NCI-H1092 (cell line): ENCODE measurements around the gene BEST4.
"Not testable (repeated sequence)": the region's sequence is repeated elsewhere in the genome, so short reads cannot be mapped to it uniquely, and the experiment has no call there.

ENCODE experiments used
- DNase-seq: peaks from one replicate; lab custom pipeline; 2025; lab: John Stamatoyannopoulos, UW

The BEST4 gene

DNA sequence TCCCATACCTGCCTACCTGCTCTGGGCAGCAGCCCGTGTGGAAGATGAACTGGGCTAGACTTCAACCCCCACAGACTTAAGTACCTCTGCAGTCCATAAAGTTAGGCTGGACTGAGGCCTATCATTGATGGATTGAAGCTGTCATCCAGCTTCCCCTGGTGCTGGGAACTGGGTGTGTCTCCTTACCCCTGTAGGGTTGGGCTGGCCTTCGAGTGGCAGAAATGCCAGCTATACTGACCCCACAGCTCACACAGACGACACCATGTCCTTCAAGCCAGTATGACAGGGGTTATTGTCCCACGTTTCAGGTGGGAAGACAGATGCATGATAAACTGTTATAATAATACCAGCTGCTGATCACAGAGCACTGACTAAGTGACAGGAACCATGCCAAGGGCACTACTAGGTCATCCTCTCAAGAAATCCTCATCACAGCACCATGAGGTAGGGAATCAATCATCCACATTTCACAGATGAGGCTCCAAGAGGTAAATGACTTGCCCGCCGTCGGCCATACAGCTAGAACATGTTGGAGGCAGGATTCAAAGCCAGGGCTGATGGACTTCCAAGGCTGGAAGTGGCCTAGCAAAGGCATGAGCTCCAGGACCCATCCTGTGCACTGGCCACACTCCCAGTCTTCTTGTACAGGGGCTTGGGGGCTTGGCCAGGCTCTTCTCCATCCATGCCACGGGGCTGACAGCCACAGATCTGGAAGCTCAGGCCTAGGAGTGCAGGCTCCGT is at the start of gene BEST4:
BEST4 (minus strand) TSS at position 51 of the 741 bp plus-strand sequence. CDS start 465 bp downstream, outside the sequence.
- no peak for DNase-seq

DNA sequence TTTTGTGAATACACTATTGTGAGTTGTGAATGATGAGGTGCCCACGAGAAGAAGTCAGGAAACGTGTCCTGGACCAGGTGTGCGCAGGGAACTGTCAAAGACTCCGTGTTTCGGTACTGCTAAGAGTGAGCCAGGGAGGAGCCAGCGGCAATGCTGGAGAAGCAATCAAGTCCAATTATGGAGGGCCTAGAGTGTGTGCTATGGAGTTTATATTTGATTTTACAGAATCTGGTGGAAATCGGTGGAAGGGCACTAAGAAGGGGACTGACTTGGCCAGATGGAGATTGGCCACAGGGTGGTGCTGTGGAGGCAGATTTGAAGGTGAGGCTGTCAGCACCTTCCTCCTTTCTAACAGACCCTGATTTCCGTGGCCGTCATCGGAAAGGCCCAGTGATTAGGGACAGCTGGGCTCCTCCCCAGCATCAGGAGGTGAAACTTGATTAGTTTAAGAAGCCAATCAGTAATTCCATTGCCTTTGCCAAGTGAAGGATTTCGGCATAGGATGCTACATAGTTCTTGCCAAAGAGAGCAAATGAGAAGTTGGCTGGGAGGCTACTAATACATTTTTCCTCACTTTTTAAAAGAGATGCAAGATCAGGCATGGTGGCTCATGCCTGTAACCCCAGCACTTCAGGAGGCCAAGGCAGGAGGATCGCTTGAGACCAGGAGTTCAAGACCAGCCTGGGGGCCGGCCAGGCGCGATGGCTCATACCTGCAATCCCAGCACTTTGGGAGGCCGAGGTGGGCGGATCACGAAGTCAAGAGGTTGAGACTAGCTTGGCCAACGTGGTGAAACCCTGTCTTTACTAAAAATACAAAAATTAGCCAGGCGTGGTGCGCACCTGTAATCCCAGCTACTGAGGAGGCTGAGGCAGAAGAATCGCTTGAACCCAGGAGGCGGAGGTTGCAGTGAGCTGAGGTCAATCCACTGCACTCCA is 48.0 kb upstream of the BEST4 start:
- DNase-seq = peak; percentile 77

DNA sequence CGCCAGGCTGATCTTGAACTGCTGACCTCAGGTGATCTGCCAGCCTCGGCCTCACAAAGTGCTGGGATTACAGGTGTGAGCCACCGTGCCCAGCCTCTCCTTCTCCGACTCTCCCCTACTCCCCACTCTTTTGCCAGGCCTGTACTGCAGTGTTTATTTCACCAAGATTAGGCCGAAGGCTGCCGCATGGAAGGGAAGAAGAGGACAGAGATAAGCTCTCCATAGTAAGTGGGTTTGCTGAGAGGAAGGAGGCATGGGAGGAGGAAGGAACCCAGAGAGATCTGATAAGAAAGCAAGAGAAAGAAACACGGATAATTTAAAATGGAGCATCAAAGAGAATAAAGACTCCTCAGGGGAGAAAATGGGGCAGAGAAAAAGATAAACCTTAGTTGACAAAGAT is 46.4 kb upstream of the BEST4 start:
- DNase-seq = no peak

DNA sequence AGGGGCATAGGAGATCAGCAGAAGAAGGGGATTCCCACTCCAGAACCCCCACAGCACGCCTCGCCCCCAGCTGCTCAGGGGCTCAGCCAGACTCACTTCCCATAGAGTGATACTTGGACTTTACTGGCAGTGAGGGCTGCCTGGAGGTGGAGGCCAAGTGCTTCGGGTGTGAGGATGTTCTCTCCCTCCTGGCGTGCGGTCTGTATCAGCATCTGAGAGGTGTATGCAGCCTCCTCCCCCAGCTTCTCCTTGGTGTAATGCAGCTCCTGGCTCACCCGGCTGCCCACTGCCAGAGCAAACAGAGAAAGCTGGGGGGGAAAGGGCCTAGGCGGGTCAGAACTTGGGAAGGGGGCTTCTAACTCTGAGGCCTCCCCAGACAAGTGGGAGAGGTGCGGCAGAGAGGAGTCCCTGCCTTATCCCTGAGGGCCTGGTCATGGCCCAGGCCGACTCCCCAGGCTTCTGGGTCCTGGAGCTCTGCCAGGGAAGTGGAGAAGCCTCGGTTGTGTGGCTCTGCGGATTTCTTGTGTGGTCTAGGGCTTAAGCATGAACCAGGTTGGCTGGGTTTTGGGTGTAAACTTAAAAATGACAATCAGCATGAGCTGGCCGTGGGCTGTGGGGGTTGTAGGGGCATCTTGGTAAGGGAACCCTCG is 44.2 kb upstream of the BEST4 start:
- no peak for DNase-seq

DNA sequence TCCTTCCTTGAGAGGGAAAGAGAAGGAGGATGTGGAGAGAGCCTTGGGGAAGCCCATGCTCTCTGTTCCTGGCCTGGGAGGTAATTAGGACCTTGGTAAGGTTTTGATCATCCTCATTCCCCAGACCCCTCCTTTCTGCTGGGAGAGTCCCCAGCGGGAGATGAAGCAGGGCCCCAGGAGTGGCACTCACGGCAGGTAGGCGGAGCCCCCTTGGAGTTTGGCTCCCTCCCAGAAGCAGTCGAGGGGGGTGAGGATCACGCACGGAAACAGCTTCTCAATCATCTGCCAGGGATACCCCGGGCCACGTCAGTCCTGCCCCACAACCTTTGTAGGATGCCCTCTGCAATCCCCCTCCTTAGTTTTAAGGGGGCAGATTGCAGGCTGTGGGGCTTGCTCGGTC is 43.5 kb upstream of the BEST4 start:
- DNase-seq = no peak

DNA sequence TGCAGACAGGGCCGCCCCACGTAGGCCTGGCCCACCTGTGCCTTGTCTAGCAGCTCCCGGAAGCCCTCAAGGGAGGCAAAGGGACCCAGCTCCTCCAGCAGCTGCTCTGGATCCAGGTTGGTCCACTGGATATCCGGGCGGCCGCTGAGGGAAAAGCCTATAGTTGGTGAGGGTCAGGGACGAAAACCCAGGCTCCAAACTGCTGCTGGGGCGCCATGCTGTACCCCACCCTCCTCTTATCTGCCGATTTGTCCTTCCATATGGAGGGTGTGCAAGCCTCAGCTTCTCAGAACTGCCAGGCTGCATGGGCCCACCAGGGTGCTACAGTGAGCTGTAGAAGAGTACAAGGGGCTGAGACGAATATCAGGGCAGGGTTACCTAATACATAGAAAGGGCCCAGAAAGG is 42.9 kb upstream of the BEST4 start:
- DNase-seq = no peak

DNA sequence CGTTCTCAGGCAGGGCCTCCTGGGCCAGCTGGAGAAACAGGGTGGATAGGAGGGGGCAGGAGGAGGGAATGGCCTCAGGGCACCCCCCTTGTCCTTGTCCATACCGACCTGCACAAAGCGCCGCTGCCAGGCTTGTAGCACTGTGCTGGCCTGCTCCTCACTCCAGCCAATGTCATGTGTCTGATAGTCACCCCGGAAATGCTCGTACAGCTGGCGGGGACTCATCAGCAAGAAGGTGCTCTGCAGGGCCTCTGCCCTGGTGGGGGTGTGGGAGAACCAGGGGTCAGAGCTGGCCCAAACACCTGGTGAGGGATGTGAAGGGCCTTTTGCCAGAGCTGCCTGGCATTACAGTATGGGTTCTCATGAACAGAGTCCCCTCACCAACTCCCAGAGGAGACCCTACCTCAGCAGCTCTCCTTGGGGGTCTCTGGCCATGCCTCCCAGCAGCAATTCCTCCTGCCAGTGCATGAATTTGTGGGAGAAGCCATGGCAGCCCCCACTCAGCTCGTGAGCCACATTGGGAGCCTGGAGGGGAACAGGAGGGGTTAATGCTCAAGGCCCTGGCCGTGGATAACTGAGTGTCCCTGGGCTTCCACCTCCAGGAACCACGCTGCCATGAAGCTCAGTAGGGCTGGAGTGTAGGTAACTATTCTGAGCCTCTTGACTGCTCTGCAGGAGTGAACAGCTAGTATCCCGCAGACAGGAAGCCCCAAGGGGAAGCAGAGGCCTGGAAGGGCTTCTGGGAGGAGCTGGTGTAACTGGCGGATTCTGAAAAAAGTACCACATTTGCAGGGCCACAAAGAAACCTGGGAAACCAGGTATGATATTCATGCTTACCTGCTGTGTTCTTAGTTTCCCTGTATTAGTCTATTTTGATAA is 41.8 kb upstream of the BEST4 start:
- DNase-seq = no peak

DNA sequence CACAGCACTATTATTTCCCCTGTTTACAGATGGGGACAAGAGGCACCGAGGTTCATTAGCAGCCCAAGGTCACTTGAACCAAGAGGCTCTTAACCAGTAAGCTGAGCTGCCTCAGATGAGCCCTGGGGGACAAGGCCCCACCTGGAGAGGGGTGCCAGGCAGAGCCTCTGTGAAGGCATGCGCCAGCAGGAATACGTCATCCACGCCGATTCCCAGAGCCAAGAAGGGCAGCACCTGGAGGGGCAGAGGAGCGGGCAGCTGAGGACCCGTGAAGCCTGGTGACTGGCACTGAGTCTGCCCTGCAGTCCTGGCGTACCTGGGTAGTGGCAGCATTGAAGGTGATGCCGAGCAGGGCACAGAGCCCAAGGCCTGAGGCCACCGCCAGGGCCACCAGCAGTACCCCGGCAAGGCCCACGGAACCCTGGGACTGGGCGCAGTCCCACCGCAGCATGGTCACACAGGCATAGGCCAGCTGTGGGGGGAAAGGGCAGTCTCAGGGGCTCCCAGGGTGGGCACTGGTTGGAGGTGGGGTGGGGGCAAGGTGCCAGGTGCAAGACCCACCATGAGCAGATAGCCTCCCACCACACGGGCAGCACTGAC is 41.0 kb upstream of the BEST4 start:
- DNase-seq = no peak

DNA sequence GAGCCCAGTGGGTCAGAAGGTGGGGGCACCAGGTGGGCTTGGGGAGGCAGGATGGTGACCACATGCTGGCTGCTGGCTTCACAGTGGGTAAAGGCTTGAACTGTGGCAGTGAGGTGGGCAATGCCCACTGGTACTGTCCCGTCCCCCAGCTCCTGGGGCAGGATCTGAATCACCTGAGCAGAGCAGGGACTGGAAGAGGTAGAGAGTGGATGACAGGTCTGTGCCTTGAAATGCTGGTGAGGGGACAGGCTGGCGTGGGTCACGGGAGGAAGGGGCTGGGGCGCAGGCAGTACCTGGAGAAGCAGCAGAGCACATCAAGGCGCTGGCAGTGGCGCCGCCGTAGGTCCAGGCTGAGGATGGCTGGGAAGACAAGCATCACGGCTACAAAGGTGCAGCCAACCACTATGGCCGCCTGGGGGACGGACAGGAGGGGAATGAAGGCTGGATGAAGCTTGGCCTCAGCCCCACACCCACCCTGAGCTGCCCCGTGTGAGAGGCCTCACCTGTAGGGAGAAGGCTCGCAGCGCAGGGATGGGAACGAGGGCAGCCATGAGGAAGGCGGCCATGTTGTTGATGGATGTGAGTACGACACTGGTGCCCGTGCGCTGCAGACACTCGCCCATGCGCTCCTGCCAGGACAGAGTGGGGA is 40.2 kb upstream of the BEST4 start:
- no peak for DNase-seq

DNA sequence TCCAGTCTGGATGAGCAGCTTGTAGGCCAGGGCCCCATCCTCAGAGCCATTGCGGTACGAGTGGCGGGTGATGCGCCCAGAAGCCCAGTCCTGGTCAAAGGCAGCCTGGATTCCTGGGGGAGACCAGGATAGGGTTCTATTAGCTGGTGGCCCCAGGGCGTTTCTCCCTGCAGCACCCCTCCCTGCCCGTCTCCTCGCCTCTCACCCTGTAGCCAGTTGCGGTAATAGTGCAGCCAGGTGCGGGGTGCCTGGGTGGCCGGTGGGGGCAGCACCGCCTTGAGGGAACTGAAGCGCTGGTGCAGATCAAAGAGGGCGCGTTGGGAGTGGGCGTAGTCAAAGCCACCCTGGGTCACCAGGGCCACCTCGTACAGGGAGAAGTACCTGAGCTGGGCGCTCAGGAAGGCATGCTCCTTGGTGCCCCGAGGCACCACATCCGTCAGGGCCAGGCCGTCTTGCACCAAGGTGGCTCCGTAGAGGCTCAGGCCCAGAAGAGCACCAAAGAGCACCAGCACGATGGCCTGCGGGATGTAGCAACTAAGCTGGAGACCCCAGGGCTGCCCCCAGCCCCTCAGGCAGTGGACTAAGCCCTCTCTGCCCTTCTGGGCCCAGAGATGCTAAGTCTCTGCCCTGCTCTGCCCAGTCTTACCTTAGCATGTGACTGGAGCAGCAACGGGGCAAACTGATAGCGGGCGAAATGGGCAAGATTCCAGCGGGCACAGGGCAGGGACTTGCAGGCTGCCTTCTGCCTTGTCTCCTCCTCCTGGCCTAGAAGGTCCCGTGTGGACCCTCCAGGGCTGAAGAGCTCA is 39.4 kb upstream of the BEST4 start:
- DNase-seq = no peak

DNA sequence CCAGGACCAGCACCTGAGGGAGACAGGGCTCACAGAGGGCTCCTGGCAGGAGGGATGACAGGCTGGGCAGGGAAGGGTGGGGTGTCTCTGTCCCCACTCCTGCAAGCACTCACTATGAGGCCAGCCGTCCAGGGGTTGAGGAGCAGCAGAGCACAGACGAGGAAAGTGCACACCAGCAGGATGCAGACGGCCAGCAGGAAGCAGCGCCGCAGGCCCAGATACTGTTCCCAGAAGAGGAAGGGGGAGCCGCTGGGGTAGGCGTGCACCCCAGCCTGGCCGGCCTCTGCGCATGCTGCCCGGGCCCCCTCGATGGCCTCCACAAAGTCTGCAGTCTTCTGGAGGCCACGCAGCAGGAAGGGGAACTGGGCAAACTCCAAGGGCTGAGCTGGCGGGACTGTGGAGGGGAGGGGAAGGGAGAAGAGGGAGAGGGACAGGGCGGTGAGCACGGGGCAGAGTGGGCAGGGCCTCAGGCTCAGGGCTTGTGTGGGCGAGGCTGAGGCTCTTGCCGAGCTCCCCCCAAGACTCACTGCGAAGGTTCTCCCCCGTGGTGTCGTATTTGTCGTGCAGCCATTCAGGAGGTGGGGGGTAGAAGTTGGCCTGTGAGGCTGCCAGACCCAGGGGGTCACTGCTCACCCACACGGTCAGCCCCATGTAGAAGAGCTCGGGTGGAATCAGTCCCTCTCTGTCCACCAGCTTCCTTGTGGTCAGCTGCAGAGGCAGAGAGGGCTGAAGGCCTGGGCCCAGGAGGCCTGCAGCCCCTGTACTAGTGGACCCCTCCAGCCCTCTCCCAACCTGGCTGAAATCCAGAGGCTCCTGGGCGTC is 38.6 kb upstream of the BEST4 start:
- DNase-seq = no peak

DNA sequence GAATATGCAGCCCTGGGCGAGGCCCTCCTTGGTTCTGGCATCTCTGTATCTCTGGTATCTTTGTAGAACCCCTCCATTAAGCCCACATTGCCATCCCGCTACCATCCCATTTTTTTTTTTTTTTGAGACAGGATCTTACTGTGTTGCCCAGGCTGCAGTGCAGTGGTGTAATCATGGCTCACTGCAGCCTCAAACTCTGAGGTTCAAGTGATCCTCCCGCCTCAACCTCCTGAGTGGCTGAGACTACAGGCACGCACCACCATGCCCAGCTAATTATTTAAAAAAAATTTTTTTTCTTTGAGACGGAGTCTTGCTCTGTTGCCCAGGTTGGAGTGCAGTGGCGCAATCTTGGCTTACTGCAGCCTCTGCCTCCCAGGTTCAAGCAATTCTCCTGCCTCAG is 36.4 kb upstream of the BEST4 start:
- DNase-seq = not testable (repeated sequence)

DNA sequence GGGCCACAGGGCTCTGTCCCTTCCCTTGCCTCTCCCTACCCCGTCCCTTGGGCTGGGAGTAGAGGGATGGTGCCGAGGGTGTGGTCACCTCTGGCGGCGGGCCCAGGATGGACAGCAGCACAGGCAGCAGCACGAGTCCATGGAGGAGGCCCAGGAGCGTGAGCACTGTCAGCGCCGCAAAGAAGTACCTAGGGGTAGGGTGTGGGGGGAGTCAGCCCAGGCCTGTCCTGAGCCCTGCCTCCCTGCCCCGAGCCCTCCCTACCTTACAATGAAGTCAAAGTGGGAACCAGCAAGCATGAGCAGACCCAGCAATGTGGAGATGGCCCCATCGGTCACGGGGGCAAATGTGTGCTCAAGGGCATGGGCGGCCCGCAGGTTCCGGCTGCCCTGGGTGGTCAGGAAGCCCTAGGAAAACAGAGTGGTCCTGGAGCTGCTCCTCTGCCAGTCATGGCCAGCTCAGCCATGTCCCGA is 35.0 kb upstream of the BEST4 start:
- DNase-seq = no peak

DNA sequence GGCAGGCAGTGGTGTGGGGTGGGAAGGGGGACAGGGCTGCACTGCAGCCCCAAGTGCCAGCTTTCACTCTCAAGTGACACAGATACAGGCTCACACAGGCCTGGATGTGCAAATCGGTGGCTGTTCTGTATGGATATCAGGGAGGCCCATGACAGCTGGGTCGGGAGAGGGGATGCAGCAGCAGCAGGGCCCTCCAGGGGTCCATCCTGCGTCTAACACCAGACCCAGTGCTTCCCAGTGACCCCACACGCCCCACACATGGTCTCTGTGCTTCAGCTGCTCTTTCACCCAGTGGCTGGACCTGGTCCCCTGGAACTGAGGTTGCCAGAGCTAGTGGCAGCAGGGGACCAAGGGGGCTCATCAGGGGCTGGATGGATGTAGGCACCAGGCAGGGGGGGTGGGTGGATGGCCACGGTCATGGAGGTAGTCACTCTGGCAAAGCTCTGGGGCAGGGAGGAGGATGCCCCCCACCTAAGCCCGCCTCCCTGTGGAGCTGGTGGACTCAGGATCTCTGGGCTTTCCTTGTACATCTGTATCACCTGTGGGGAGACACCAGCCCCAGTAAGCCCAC is 34.2 kb upstream of the BEST4 start:
- no peak for DNase-seq

DNA sequence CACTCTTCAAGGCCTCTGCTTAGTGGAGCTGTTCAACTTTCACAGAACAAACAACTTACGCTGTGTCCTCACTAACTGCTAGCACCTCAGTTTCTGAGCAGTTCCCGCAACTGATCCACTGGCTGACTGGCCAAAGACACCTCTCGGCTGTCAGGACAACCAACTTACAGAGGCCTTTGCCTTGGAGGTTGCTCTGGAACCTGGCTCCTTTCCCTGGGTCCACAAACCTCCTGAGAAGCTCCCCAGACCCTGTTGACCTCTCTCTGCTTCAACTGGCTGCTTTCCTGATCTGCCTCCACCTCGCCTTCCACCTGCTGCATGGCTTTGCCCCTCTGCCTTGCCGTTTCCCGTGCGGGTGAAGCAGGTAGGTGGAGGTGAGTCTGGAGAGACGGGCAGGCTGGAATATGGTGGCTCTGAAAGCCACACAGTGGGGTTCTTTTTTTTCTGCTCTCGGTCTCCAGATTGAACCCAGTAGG is 33.3 kb upstream of the BEST4 start:
- DNase-seq = no peak

DNA sequence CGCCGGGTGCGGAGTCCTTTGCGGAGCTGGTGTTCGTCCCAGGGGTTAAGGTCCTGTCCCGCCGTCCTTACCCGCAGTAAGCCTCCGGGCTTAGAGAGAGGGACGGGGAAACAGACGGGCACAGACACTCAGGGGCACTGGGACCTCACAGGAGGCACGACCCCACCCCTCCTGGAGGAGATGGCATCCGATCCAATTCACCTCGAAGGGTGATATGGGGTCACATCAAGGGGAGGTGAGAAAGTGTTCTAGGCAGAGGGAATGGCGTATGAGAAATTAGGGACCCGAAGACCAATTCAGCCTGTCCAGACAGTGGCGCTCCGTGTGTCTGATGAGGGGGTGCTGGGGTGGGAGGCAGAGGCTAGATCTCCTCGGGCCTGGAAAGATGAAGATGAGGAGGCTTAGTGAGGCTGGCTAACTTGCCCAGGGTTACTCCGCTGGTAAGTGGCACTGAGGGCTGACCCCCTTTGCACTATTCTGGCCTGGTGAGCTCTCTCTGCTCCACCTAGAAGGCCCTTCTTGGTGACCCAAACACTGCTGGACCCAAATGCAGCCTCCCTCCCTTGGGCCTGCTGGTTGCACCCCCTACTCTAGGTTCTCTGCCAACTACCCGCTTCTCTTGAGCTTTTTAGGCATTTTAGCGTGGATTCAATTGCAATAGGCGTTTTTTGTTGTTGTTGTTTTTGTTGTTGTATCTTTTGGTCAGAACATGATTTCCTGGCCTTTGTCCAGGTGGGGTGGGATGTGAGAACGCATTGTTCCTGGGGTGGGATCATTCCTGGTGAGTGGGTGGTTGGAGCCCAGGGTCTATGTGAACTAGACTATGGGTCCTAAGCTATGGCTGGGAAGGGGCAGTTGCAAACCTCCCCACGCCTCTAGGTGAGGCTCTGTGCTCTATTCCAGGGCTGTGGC is 32.6 kb upstream of the BEST4 start:
- no peak for DNase-seq

DNA sequence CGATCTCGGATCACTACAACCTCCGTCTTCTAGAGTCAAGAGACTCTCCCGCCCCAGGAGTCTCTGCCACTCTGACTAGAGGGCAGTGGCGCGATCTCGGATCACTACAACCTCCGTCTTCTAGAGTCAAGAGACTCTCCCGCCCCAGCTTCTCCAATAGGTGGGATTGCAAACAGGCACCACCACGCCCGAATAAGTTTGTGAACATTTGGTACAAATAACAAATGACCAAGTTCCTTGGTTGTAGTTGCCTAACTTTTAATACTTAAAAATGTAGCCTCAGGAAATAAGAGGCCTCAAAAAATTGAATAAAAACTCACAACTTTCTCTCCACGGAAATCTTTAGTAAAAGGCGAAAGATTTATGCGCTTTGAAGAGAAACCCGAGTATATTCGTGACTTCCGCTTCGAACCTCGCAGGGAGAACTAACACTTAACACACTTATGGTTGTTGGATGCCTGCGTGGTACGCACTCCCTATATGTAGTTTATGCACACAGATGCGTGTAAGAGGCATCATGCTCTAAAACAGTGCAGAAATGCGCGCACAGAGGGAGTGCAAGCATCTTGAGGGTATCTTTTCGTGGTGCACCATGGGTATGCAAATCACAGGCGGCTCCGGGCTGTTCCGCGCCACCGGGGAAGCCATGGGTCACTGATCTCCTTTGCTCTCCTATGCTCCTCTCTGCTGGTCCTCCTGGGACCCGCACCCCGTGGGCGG is 31.8 kb upstream of the BEST4 start:
- DNase-seq = no peak
